Left forelimb (tissue), 1 donor: Measurements from ENCODE around the gene WDR55.
"Not testable (repeated sequence)": the region's sequence is repeated elsewhere in the genome, so short reads cannot be mapped to it uniquely, and the experiment has no call there.

ENCODE experiments used
- DNase-seq: peaks from one replicate; pipeline ENCODE4 v3.0.0-alpha.2; 2018; ENCODE audit warnings: low spot score

The WDR55 gene

DNA sequence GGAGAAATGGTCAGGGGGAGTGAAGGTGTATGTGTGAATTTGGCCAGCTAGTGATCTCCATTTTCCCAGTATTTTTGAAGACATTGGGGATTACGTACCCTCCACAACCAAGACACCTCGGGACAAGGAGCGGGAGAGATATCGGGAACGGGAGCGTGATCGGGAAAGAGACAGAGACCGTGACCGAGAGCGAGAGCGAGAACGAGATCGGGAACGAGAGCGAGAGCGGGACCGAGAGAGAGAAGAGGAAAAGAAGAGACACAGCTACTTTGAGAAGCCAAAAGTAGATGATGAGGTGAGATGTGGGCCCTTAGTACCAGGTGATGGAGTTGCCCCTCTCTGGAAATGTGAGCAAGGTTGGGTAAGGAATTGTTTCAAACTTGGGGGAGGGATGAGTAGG is 5.8 kb upstream of the WDR55 start:
- DNase-seq, result no peak

DNA sequence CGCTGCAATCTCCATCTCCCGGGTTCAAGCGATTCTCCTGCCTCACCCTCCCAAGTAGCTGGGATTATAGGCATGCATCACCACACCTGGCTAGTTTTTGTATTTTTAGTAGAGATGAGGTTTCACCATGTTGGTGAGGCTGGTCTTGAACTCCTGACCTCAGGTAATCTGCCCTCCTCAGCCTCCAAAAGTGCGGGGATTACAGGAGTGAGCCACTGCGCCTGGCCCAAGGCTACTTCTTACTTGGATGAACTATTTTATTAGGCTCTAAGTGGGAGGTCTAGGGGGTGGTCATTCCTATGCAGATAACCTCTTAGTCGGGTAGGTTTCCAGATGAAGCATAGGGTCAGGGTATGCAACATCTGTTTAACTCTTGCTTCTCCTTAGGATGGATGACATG is 4.3 kb upstream of the WDR55 start:
- DNase-seq, result not testable (repeated sequence)

DNA sequence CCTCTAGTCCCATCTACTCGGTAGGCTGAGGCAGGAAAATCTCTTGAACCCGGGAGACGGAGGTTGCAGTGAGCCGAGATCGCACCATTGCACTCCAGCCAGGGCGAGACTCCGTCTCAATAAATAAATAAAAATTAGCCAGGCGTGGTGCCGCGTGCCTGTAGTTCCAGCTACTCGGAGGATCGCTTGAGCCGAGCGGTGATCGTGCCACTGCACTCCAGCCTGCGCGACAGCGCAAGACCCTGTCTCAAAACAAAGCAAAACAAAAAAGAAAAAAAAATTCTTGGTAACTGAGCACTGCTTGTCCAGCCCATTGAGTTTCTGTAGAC is 710 bp upstream of the WDR55 start:
- no peak for DNase-seq

DNA sequence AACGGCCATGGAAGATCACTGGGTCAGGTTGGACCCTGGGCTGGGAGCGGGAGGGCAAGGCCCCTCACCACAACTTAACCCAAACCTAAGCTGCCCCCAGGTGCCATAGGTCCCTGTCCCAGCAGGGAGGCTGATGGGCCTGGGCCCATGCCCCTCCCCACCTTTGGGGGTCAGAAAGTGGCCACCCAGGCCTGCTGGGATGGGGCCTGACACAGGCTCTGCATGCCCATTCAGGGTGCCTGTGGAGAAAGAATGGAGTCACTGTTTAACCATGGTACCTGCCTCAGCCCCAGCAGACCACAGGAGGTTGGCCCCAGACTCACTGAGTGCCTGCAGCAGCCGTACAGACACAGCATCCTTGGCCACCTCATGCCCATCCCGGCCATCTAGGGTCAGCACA is 6.3 kb downstream of the WDR55 start:
- DNase-seq, result not testable (repeated sequence)

DNA sequence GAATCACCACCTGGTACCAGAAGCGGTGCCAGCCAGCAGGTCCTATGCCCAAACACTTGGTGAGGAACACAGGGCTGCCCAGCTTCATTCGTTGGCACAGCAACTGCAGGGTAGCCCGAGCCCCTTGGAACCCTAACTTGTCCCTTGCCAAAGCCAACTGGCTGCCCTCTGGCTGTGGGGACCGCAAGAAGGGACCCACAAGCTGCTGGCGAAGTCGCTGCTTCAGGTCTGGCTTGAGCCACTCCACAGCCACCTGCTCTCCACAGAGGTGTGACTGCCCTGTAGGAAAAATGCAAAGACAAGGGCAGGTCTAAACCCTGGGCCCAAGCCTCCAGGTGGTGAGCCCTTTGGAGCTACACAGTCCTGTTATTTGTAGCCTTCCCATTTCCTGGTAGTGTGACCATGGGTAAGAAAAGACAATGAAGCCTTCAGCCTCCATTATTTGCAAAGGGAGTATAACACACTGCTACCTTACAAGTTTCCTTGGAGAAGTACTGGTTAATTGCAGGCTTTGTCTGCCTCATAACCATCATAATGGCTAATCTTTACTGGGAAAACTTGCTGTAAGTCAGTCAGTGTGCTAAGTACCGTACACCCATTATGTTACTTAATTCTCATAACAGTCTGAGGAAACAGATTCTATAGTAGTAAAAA is 6.9 kb downstream of the WDR55 start:
- DNase-seq, result no peak

DNA sequence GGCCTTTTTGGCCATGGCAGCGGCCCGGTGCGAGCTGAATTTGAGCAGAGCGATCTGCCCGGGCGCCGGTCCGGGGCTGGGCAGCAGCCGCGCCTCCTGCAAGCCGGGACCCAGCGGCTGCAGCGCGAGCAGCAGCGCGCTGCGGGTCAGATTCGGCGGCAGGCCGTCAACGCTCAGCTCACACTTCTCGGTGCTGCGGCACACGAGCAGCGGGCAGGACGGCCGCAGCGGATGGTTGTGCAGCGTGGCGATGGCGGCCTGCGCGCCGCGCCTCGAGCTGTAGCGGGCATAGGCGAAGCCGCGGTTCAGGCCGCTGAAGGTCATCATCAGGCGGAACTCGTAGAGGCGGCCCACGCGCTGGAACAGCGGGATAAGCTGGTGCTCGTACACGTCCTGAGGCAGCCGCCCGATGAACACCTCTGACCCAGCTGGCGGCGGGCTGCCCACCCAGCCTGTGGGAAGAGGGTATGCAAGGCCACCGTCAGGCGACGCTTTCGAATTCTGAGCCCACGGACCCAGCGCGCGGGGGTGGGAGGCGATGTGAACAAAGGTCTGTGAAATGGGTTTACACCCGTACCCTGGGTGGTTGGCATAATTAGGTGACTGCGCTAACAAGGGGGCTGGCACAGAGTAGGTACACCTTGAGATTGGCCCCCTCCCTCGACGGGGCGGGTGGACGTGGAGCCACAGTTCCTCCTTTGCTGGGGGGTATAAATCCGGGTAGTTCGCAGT is 7.9 kb downstream of the WDR55 start:
- DNase-seq, result no peak

DNA sequence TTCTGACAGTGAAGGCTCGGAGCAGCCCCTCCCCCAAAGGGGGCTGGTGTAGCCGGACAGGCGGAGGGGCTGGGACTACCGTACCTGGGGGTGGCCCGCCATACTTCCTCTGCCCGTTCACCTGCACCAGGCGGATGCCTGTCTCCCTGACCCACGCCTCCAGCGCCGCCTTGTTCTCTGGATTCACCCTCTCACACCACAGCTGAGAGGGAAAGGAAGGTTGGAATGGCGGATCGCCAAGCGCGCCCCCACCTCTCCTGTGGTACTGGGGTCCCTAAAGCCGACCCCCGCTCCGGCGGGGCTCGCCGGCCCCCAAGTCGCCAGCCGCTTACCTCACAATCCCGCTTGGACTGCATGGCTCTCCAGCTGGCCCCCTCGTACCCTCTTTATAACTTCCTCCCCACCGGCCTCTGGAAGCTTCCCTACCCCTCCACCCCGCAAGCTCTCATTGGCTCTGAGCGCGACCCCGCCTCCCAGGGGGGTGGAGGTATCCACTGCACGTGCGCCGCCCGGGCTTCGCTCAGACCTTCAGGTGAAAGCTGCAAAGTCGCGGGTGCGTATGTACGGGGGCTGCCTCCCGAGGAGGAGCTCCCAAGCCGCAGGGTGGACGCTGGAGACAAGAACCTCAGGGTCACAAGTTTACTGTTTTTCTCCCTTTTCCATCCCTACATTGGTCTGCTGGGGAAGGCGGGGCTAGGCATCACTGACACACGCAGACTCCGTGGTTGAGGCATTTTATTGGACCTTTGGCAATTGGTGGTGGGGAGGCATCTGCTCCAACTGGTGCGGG is 8.7 kb downstream of the WDR55 start, which contains the start of gene DND1:
DND1 (minus strand) TSS at position 390 of the 790 bp plus-strand sequence; CDS start at position 356, 34 bp downstream.
- no peak for DNase-seq

DNA sequence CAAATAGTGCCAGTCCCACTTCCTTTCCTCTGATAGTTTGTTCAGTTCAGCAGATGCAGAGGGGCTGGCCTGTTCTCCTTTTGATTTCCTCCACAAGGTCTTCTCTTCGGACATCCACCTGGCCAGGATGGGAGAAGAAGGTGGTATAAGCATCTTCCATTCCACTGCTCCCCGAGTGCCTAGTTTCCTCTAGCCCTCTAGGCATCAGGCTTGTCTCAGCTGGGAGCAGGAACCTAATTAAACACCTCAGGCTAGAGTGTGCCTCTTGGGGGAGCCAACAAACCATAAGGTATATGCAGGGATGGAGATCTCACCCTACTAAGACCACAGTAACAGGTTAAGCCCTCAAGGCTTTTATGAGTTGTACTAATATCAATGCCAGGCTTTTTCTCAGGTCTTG is 9.5 kb downstream of the WDR55 start:
- DNase-seq, result no peak

DNA sequence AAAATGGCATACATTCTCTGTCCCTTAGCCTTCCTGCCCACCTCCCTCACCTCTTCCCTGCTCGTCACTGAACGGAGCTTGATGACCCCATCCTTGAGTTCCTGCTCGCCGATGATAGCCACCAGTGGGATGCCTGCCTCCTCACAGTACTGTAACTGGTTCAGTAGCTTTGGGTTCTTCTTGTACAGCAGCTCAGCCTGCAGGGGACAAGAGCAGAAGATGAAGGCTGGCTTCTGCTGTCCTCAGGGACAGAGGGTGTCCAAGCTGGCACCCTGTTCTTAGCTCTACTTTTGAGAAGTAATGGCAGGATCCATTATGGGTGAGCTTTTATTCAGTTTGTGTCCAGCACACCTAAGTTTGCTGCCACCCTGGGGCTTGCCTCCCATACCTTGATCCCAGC is 9.9 kb downstream of the WDR55 start:
- DNase-seq, result no peak

DNA sequence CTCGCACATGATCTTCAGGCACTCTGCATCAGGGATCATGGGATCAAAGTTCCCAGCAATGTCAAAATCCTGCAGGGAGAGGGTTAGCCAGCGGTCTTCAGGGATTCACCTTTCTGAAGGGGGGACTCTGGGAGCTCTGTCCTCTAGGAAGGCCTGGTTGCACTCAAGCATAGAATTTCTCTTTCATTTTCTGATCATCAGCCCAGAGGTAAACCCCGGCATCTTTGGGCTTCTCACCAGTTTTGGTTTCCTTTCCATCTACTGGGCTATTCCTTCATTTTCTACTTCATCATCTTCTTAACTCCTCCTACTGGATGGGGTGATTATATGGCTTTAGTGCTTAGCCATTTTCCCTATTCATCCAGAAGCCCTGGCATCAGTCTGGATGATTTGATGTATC is 13.2 kb downstream of the WDR55 start:
- DNase-seq, result no peak

DNA sequence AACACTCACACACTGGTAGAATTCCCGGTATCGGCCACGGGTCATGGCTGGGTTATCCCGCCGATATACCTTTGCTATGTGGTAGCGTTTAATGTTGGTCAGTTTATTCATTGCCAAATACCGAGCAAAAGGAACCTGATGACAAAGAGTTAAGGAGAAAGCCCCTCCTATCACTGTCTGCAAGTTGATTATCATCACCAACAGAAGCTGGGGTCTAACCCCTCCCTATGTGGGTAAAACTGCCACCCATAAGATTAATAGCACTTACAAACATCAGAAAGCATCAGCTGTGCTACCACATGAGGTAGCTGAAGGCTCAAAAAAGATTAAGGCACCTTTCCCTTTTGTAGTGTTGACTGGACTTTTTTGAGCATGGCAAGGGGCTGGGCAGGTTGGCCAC is 14.3 kb downstream of the WDR55 start:
- DNase-seq, result no peak

DNA sequence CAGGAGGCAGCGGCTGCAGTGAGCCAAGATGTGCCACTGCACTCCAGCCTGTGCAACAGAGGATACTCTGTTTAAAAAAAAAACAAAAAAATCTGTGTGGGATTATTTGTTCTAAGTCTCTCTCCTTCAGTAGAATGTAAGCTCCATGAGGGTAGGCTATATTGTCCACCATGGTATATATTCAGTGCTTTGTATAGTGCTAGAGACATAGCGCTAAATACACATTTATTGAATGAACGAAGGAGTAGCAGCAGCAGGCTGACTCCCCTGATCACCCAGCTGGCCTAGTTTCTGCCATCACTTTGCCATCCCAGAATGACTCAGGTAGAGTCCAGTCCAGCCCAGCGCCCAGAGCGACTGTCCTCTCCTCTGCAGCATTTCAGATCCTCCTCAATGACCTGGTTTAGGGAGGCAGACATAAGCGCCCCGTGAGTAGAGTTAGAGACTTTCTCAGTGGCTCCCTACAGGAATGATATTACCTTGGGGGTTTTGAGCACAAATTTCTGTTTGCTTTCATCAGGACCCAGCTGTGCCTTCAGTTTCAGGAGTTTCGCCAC is 25.8 kb downstream of the WDR55 start:
- no peak for DNase-seq

DNA sequence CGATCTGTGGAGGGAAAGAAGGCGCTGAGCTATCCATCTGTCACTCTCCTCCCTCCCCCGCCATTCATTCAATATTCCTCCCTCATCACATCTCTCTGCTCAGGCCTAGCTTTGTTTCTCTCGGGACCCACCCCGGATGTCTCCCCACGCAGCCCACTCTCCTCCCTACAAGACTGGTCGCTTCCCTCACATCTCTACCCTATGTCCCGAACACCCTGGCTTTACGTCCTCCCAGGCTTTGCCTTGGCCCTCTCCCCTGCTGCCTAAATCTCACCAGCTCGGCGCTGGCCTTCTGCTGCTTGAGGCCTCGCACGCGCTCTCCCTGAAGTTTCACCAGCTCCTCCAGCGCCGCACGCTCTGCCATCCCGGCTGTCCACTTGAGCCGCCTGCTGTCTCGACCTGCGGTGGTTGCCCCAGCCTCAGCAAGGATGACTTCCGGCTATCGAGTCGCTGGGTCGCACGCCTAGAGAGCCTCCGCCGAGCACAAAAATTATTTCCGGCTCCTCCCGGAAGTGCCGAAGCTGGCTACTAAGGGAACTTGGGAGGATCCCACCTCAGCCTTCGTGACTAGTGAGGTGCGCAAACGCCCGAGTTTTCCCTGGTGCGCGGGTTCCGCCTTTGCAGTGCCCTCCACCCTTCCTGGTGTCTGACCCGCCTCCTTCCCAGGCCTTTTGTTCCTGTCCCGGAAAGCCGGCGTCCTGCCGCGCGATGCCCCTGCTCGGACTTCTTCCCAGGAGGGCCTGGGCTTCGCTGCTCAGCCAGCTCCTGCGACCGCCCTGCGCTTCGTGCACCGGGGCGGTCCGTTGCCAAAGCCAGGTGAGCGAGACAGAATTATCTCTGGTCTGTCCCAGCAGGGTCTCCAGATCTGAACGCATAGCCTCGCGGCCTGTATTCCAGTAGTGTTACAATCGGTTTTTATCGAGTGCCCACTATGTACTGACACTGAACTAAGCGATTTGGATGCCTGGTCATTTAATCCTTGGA is 26.5 kb downstream of the WDR55 start, which contains the start of the genes HARS1 and HARS2:
HARS1 (minus strand) TSS at position 430 of the 984 bp plus-strand sequence; CDS start at position 364, 66 bp downstream.
HARS2 (plus strand) TSS at position 515 of the 984 bp plus-strand sequence; CDS start at position 709, 194 bp downstream.
- DNase-seq, result peak; percentile 88

DNA sequence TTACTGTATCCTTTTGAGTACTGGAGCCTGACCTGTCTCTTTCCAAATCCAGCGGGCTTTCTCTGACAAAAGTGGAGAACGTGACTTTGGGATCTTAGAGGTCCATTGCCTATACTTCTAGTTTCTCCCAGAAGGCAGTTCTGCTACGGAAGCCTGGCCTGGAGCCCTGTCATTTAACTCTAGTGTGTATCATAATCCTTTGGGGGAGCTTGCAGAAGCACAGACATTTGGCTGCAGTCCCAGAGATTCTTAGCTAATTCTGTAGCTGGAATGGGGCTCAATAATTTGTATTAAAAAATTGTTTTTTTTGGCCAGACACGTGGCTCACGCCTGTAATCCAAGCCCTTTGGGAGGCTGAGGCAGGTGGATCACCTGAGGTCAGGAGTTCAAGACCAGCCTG is 29.6 kb downstream of the WDR55 start:
- DNase-seq, result no peak

DNA sequence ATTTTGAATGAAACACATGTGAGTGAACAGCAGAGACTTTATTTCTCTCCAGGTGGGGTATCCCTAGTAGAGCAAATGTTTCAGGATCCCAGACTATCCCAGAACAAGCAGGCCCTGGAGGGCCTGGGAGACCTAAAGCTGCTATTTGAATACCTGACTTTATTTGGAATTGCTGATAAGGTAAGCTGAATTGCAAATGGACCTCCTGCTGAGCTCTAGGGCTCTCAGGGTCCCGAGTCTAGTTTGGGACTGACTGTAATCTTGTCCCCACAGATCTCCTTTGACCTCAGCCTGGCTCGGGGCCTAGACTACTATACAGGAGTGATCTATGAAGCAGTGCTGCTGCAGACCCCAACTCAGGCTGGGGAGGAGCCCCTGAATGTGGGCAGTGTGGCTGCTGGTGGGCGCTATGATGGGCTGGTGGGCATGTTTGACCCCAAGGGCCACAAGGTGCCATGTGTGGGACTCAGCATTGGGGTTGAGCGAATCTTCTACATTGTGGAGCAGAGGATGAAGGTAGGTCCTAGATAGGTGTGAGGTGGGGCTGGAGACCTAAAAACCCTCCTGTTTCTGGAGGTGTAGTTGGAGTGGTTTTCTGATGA is 32.3 kb downstream of the WDR55 start:
- DNase-seq, result no peak

DNA sequence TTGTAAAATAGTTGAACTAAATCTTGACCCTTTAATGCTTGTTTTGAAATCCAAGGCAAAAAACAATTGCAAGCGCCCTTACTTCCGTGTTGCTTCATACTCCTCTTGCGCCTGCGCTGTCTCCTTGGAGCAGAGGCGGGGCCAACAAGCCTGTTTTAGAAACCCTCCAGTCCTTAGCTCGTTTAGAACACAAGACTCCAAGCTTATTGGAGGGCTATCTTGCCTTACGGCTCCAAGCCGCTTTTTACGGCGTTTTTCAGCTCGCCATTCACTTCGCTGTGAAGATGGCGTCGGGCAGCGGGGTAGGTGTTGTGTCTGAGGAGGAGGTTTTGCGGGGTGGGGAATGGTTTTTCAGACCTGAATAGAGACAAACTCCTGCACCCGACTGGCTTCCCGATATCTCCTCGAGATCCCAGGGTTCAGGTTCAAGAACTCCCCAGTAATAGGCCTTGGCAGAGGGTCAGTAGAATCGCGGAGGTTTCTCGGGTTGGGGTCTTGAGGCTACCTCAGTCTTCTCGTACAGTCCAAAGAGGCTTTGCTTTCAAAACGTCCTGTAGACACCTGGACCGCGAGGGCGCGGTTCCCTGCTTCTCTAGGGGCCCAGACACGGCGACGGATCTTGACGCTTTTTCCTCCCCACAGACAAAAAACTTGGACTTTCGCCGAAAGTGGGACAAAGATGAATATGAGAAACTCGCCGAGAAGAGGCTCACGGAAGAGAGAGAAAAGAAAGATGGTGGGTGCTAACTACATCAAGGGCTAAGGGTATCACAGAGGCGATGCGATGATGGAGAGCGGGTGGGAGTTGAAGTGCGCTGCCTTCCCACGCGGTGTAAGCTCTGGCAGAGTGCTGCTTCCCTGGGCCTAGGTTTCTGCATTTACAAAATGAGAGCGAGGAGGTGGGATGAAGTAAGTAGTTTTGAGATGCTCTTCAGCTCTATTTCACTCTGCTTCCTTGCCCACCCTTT is 35.8 kb downstream of the WDR55 start, which contains the start of gene ZMAT2:
ZMAT2 (plus strand) TSS at position 271 of the 968 bp plus-strand sequence; CDS start at position 285, 14 bp downstream.
- DNase-seq, result peak; percentile 84

DNA sequence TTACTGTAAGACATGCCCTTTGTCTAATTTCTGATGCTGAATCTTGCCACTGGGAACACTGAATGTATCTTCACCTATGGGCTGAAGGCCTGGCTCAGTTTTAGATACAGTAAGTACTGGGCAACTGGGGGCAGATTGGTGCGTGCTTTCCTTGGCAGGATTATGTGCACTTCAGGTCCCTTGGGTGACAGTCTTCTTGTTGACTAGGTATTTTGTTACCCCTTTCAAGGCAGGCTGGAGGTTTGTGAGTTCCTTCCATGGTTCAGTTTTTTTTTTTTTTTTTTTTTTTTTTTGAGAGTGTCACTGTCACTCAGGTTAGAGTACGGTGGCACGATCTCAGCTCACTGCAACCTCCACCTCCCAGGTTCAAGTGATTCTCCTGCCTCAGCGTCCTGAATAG is 43.1 kb downstream of the WDR55 start:
- no peak for DNase-seq

DNA sequence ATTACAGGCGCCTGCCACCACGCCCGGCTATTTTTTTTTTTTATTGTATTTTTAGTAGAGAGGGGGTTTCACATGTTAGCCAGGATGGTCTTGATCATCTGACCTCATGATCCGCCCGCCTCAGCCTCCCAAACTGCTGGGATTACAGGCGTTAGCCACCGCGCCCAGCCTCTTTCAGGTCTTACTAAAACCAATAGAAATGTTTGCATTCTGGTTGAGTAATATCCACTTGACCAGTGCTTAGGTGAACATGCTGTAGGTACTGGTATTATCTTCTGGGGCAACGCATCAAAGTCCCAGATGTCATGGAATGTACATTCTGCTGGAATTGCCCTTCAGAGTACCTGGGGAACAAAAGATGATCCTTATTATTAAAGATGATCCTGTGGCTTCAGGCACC is 44.1 kb downstream of the WDR55 start:
- not testable (repeated sequence) for DNase-seq

DNA sequence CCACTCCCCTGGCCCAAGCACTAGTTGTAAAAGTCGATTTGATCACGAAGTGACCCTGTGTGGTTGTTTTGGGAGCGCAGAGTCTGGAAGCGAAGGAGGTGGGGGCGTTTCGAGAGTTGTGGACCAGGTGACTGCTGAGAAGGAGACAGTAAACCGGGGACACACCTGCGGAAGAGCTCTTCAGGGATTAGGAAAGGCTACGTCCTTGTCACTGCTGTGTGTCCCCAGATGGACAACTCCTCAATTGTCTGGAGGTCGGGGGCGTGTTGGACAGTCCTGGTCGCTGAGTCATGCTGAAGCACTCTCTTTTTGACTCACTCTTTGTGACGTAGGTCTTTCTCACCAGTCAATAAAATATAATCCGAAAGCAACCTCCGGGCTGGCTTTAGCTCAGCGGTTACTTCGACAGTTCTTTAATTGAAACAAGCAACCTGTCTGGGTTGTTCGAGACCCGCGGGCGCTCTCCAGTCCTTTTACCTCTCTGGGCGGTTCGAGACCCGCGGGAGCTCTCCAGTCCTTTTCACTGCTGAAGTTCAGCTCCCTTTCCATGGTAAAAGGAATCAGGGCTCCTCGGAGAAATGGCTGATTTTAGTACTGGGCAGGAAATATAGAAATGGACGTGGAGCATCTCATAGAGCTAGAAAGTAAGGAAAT is 46.3 kb downstream of the WDR55 start:
- peak; percentile 80 for DNase-seq
